Mesenchymal stem cell (in vitro differentiated cells and primary cell): ENCODE measurements around the gene CNPPD1.
A peak's percentile ranks its signal among the peaks of the same experiment; 100 is the strongest.

Experiments used
- DNase-seq: peaks from one replicate; pipeline ENCODE4 v3.0.0-alpha.2; 2013
- H2AFZ ChIP-seq: one replicate; pipeline ENCODE4 v1.6.1; 2013; ENCODE audit warnings: low read depth, mild to moderate bottlenecking, control low read depth, inconsistent platforms, low read length, moderate library complexity
- H2AK5ac ChIP-seq: 2 replicates; pipeline ENCODE4 v1.6.1; 2013; ENCODE audit warnings: low read length, moderate library complexity, mild to moderate bottlenecking, inconsistent platforms; ENCODE audit not compliant: severe bottlenecking
- H2BK120ac ChIP-seq: one replicate; pipeline ENCODE4 v1.6.1; 2013; ENCODE audit warnings: low read depth, mild to moderate bottlenecking, inconsistent platforms, low read length, moderate library complexity
- H2BK12ac ChIP-seq, 2 experiments: one replicate each; pipeline ENCODE4 v1.6.1; 2013; ENCODE audit warnings: inconsistent platforms in 2 of 2, low read length in 2 of 2, mild to moderate bottlenecking in 2 of 2, moderate library complexity in 2 of 2, control low read depth in 1 of 2
- H2BK15ac ChIP-seq: one replicate; pipeline ENCODE4 v1.6.1; 2013; ENCODE audit warnings: mild to moderate bottlenecking, low read depth, inconsistent platforms; ENCODE audit not compliant: poor library complexity, severe bottlenecking
- H2BK5ac ChIP-seq: 2 replicates; pipeline ENCODE4 v1.6.1; 2013; ENCODE audit warnings: low read depth, mild to moderate bottlenecking, low read length, control low read depth, inconsistent platforms; ENCODE audit not compliant: poor library complexity, severe bottlenecking
- H3K14ac ChIP-seq, 2 experiments: one replicate each; pipeline ENCODE4 v1.6.1; 2013; ENCODE audit warnings: inconsistent platforms in 2 of 2, low read length in 2 of 2, control low read depth in 1 of 2, mild to moderate bottlenecking in 1 of 2, moderate library complexity in 1 of 2
- H3K18ac ChIP-seq, 2 experiments: one replicate each; pipeline ENCODE4 v1.6.1; 2013; ENCODE audit warnings: inconsistent platforms in 2 of 2, low read length in 2 of 2, control low read depth in 1 of 2, low read depth in 1 of 2, mild to moderate bottlenecking in 1 of 2
- H3K23ac ChIP-seq, 2 experiments: one replicate each; pipeline ENCODE4 v1.6.1; 2013; ENCODE audit warnings: inconsistent platforms in 2 of 2, low read length in 2 of 2, mild to moderate bottlenecking in 2 of 2, moderate library complexity in 2 of 2, control low read depth in 1 of 2
- H3K27ac ChIP-seq: 2 replicates; pipeline ENCODE4 v1.5.1; 2013; ENCODE audit warnings: mild to moderate bottlenecking, moderate library complexity, low read length, control low read depth, inconsistent platforms; ENCODE audit not compliant: poor library complexity, severe bottlenecking
- H3K27me3 ChIP-seq, 2 experiments: 2 replicates each; pipeline versions ENCODE4 v1.6.1 to v1.7.0; 2013; ENCODE audit warnings: low read length in 2 of 2, mild to moderate bottlenecking in 2 of 2, moderate library complexity in 2 of 2, control low read depth in 1 of 2, inconsistent platforms in 1 of 2; ENCODE audit not compliant: control insufficient read depth in 1 of 2, insufficient read depth in 1 of 2
- H3K36me3 ChIP-seq, 2 experiments: 2 replicates each; pipeline versions ENCODE4 v1.6.1 to v1.7.0; 2013; ENCODE audit warnings: low read length in 2 of 2, control low read depth in 1 of 2, inconsistent platforms in 1 of 2, low read depth in 1 of 2, mild to moderate bottlenecking in 1 of 2; ENCODE audit not compliant: insufficient read depth in 2 of 2, control insufficient read depth in 1 of 2
- H3K4ac ChIP-seq, 2 experiments: one replicate each; pipeline ENCODE4 v1.6.1; 2013; ENCODE audit warnings: inconsistent platforms in 2 of 2, low read length in 2 of 2, mild to moderate bottlenecking in 2 of 2, moderate library complexity in 2 of 2, control low read depth in 1 of 2, low read depth in 1 of 2
- H3K4me1 ChIP-seq: 2 replicates; pipeline ENCODE4 v1.6.1; 2013; ENCODE audit warnings: low read depth, low read length, control low read depth; ENCODE audit not compliant: control insufficient read depth, insufficient read depth
- H3K4me2 ChIP-seq: 2 replicates; pipeline ENCODE4 v1.6.1; 2013; ENCODE audit warnings: low read length, mild to moderate bottlenecking, inconsistent platforms; ENCODE audit not compliant: poor library complexity, severe bottlenecking
- H3K4me3 ChIP-seq, 2 experiments: 2 replicates each; pipeline versions ENCODE4 v1.5.1 to v1.7.0; 2013; ENCODE audit warnings: low read length in 2 of 2, mild to moderate bottlenecking in 2 of 2, control low read depth in 1 of 2, low read depth in 1 of 2; ENCODE audit not compliant: insufficient read depth in 1 of 2
- H3K79me1 ChIP-seq: replicated peaks from 2 replicates; pipeline ENCODE4 v1.6.1; 2013; ENCODE audit warnings: mild to moderate bottlenecking, control low read depth, low read length, inconsistent platforms; ENCODE audit not compliant: poor library complexity, severe bottlenecking
- H3K9ac ChIP-seq: 2 replicates; pipeline ENCODE4 v1.7.0; 2013; ENCODE audit warnings: mild to moderate bottlenecking, low read length, moderate library complexity
- H3K9me3 ChIP-seq: 2 replicates; pipeline ENCODE4 v1.7.0; 2013; ENCODE audit warnings: mild to moderate bottlenecking, low read length; ENCODE audit not compliant: control insufficient read depth
- H4K8ac ChIP-seq: one replicate; pipeline ENCODE4 v1.6.1; 2013; ENCODE audit warnings: inconsistent platforms, mild to moderate bottlenecking, low read length, moderate library complexity
- H4K91ac ChIP-seq: one replicate; pipeline ENCODE4 v1.6.1; 2013; ENCODE audit warnings: mild to moderate bottlenecking, low read length, inconsistent platforms
- WGBS: methylation state at CpG from one replicate; pipeline ENCODE4 v1.1.7; 2013; ENCODE audit warnings: mixed read lengths; 5-methylcytosine and 5-hydroxymethylcytosine counted together

Gene CNPPD1

GRCh38 chr2:219179601-219180465, 3.1 kb upstream of the CNPPD1 start:
- no peak overlapping the region for H3K4me2 ChIP-seq
- H2BK15ac ChIP-seq: no peak overlapping the region
- no peak overlapping the region for H2AFZ ChIP-seq
- H3K14ac ChIP-seq: no peak overlapping the region
- H3K36me3 ChIP-seq: peaks cover 46 to 58% of the 10 kb centered on the region in 2 experiments
- no peak overlapping the region for H4K91ac ChIP-seq
- no peak overlapping the region for H4K8ac ChIP-seq
- H2BK120ac ChIP-seq: no peak overlapping the region
- peak overlapping the region; percentile 99 for H3K9ac ChIP-seq
- H2AK5ac ChIP-seq: no peak overlapping the region
- no peak for DNase-seq
- H2BK5ac ChIP-seq: no peak overlapping the region
- H3K79me1 ChIP-seq: peaks cover 34% of the 10 kb centered on the region
- peak overlapping the region in 1 of 2 experiments; percentile 99 for H3K4me3 ChIP-seq
- H3K9me3 ChIP-seq: no peaks in the 10 kb centered on the region
- no peak overlapping the region for H3K18ac ChIP-seq
- H3K4me1 ChIP-seq: peaks cover 12% of the 10 kb centered on the region
- H3K23ac ChIP-seq: no peak overlapping the region
- no peak overlapping the region for H3K4ac ChIP-seq
- no peaks in the 10 kb centered on the region for H3K27me3 ChIP-seq
- no peak overlapping the region for H2BK12ac ChIP-seq
- H3K27ac ChIP-seq: no peak overlapping the region
- WGBS: over 99% methylated on average over 9 of the region's 9 CpGs

- Histone ChIP-seq H3K36me3 (peaks cover 47 to 60% of the 10 kb centered on the region in 2 experiments), H3K27ac (no peak overlapping the region), H2AFZ (peak overlapping the region; percentile 80)
Measured at GRCh38 chr2:219178377-219179175, 1.9 kb upstream of the CNPPD1 start.

GRCh38 chr2:219177552-219178376, 1.0 kb upstream of the CNPPD1 start, which contains the start of gene RETREG2:
RETREG2 (plus strand) TSS chr2:219178275; CDS start chr2:219178353, 78 bp downstream.
- Histone ChIP-seq H3K79me1 (peaks cover 34% of the 10 kb centered on the region), H3K9ac (peak within 1 kb of the TSS; percentile 99), H3K27me3 (no peaks in the 10 kb centered on the region), H3K9me3 (no peaks in the 10 kb centered on the region), H3K23ac (peak within 1 kb of the TSS in 1 of 2 experiments; percentile 98), H3K4me3 (peak within 1 kb of the TSS; percentile 99), H2AFZ (peak within 1 kb of the TSS; percentile 85), H2BK12ac (peak within 1 kb of the TSS in 1 of 2 experiments; percentile 97), H3K4ac (peak within 1 kb of the TSS; percentile 91 to 96), H3K4me2 (peak within 1 kb of the TSS; percentile 94), H3K27ac (peak within 1 kb of the TSS; percentile 98), H3K18ac (peak within 1 kb of the TSS; percentile 95 to 100), H3K4me1 (peaks cover 20% of the 10 kb centered on the region), H3K36me3 (peaks cover 46 to 60% of the 10 kb centered on the region in 2 experiments), H2BK15ac (peak within 1 kb of the TSS; percentile 76), H2BK120ac (peak within 1 kb of the TSS; percentile 91), H2AK5ac (no peak within 1 kb of the TSS), H4K91ac (peak within 1 kb of the TSS; percentile 96), H3K14ac (peak within 1 kb of the TSS in 1 of 2 experiments; percentile 100), H4K8ac (peak within 1 kb of the TSS; percentile 97), H2BK5ac (peak within 1 kb of the TSS; percentile 85)
- peak; percentile 96 for DNase-seq
- WGBS: under 1% methylated on average over 49 of the region's 67 CpGs

More at GRCh38 chr2:219178377-219179175, 1.9 kb upstream of the CNPPD1 start:
- Histone ChIP-seq H2BK15ac (peak overlapping the region; percentile 76), H3K79me1 (peaks cover 37% of the 10 kb centered on the region), H2BK120ac (no peak overlapping the region), H3K4me1 (peaks cover 18% of the 10 kb centered on the region), H3K14ac (peak overlapping the region in 1 of 2 experiments; percentile 100), H4K91ac (no peak overlapping the region), H2AK5ac (no peak overlapping the region), H3K9me3 (no peaks in the 10 kb centered on the region), H3K4me3 (peak overlapping the region; percentile 99), H2BK5ac (no peak overlapping the region), H3K27me3 (no peaks in the 10 kb centered on the region), H2BK12ac (peak overlapping the region in 1 of 2 experiments; percentile 97), H3K4me2 (peak overlapping the region; percentile 59), H3K4ac (peak overlapping the region; percentile 91 to 94), H4K8ac (peak overlapping the region; percentile 93), H3K18ac (peak overlapping the region; percentile 95 to 100), H3K23ac (peak overlapping the region in 1 of 2 experiments; percentile 98), H3K9ac (peak overlapping the region; percentile 99)
- WGBS: 3% methylated on average over 16 of the region's 45 CpGs
- peak; percentile 49 for DNase-seq
